IPS-11a (cell line): Measurements from ENCODE around the gene S100A5.
"Not testable (repeated sequence)": the region's sequence is repeated elsewhere in the genome, so short reads cannot be mapped to it uniquely, and the experiment has no call there.

ENCODE experiments used
- H3K4me3 ChIP-seq: one replicate; pipeline ENCODE4 v1.5.1; 2013; ENCODE audit warnings: low read depth, low read length, control low read depth

S100A5 gene

DNA sequence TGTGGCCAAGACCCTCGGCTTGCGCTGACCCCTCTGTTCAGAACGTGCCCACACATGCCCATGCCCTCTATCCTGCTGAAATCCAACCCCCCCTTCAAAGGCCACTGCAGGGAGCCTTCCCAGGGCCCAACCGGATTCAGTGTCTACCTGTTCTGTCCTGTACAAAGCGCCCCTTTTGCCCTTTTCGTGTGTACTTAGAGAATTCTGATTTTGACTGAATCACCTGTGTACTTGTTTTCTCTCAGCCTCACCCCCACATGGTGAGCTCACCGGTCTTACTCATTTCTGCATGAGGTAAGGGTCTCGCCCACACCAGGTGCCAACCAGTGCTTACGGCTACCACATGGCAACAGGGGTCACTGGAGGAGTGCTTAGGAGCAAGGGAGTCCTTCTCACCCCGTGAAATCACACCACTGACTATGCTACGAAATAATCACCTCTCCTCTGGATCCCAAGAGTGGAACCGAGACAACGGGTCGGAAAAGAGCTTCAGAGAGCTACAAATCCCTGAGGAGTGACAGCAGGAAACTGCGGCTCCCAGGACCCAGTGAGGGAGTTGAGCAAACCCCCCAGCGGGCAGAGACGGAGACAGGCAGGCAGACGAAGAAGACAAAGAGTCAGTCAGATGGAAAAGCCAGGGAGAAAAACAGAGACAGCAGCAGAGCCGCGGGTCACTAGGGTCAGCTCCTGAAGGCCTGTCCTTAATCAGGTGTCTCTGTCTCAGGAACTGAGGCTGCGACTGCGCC, 27.1 kb upstream of the S100A5 start:
- H3K4me3 ChIP-seq, result no peak overlapping the region

DNA sequence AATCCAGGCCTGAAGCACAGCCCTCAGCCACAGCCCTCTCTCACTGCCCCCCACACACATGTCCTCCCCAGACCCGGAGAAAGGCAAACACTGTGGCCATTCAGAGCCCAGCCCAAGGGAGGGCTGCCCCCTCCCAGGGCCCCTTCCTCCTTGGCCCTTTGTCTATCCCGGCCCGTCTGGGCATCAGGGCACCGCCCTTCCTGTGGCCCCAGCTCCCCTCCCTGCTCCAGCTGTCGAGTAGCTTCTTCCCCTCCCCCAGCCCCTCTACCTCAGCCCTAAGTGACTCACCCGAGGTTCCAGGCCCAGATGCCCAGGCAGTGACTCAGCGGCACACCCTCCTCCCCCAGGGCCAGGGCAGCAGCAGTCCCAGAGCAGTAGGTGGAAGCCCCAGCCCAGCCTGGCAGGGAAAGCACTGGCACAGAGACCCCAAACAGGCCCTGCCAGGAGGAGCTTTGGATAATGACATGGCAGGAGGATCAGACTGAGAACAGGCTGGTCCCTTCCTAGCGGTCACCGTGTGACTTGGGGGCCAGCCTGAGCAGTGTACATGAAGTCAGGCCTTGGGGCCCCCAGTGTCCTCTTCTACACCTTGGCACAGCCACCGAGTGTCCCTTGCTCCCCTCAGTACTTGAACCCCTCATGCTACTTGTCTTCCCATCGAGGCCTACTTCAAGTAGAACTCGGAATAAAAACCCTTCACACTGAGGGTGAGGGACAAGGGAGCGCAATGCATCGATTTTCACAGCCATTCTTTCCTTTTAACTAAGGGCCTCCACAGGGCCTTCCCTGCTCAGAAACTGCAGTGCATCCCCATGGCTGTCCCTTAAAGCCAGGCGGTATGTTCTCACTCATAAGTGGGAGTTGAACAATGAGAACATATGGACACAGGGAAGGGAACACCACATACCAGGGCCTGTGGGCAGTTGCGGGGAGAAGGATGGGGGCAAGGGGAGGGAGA, 26.0 kb upstream of the S100A5 start:
- H3K4me3 ChIP-seq, result no peak overlapping the region

- H3K4me3 ChIP-seq, result no peak within 1 kb of the TSS
Observed at GRCh38 chr1:153565529-153566374, 25.0 kb upstream of the S100A5 start, which contains the start of gene S100A2. TSS of gene S100A2 (minus strand) at chr1:153565844. CDS start at chr1:153563877, 1,967 bp downstream.

DNA sequence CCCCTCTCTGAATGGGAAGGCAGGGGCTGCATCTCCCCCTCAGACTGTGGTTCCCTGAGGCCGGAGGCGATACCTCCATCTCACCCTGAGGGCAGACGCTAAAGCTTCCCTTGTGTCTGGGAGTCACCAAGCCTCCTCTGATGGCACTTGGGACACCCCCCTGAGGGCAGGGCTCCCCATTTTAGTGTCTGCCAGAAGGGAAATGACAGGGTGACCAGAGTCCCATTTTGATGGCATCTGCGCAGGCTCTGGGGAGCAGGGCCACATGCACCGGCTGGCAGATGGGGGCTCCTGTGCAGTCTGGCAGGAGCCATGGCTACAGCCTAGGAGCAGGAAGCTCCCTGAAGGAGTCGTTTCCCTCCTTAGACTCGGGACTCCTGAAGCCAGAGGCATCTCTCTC, 23.3 kb upstream of the S100A5 start:
- H3K4me3 ChIP-seq, result no peak overlapping the region

DNA sequence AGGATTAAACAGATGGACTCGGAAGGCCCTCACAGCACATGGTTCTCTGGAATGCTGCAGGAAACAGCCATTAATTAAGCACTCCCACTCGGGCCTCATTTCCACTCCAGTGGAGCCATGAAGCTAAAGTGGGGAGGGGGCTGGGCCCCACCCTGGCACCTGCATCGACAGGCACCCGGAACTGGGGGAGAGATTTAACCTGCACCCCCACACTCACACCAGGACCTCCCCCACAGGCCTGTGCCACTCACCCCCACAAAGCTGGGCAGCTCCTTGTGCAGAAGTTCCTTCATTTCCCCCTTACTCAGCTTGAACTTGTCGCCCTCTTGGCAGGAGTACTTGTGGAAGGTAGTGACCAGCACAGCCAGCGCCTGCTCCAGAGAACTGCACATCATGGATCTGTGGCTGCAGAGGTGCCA, 22.8 kb upstream of the S100A5 start:
- H3K4me3 ChIP-seq, result no peak overlapping the region

- not testable (repeated sequence) for H3K4me3 ChIP-seq
Observed at GRCh38 chr1:153562021-153562420, 21.3 kb upstream of the S100A5 start.

DNA sequence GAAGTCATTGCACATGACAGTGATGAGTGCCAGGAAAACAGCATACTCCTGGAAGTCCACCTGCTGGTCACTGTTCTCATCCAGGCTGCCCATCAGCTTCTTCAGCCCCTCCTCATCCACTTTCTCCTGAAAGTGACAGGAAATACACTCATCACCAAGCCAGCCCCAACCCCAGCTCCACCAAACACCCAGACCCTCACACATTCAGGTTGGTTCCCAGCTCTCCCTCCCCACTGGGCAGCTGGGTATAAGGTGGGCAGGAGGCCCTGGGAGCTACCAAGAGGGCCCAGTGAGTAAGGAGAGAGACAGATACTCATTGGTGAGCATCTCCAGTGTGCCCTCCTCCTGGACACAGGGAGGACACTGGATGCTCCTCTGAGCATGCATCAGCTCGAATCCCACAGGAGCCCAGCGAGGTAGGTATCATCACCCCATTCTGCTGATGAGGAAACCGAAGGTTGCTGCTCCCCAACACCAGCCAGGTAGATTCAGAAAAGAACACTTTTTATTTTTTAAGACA, 20.8 kb upstream of the S100A5 start:
- no peak overlapping the region for H3K4me3 ChIP-seq

GRCh38 chr1:153560771-153561465, 20.2 kb upstream of the S100A5 start:
- no peak overlapping the region for H3K4me3 ChIP-seq

DNA sequence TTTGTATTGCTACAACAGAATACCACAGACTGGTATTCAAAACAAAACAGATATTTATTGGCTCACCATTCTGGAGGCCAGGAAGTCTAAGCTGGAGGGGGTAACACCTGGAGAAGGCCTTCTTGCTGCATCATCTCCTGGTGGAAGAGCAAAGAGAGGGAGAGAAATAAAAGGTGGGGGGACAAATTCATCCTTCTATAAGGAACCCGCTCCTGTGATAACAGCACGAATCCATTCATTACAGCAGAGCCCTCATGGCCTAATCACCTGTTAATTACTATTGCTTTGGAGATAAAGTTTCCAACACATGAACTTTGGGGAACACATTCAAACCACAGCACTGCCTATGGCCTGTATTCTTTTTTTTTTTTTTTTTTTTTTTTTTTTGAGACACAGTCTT, 19.5 kb upstream of the S100A5 start:
- H3K4me3 ChIP-seq, result no peak overlapping the region

DNA sequence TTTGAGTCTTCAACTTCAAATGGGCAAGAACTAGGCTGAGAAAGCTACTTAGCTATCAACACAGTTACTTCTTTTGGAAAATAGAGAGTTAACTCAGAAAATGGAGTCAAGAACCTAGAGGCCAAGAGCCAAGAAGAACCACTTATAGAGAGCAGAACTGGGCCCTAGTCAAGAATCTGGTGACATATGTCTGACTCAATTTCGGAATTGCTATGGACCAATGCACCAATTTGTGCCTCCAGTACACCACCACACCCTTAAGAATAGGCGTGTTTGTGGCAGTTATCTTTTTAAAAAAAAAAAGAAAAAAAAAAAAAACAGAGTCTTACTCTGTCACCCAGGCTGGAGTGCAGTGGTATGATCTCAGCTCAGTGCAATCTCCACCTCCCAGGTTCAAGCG, 17.1 kb upstream of the S100A5 start:
- no peak overlapping the region for H3K4me3 ChIP-seq

- no peak overlapping the region for H3K4me3 ChIP-seq
Observed at GRCh38 chr1:153556348-153556747, 15.6 kb upstream of the S100A5 start.

DNA sequence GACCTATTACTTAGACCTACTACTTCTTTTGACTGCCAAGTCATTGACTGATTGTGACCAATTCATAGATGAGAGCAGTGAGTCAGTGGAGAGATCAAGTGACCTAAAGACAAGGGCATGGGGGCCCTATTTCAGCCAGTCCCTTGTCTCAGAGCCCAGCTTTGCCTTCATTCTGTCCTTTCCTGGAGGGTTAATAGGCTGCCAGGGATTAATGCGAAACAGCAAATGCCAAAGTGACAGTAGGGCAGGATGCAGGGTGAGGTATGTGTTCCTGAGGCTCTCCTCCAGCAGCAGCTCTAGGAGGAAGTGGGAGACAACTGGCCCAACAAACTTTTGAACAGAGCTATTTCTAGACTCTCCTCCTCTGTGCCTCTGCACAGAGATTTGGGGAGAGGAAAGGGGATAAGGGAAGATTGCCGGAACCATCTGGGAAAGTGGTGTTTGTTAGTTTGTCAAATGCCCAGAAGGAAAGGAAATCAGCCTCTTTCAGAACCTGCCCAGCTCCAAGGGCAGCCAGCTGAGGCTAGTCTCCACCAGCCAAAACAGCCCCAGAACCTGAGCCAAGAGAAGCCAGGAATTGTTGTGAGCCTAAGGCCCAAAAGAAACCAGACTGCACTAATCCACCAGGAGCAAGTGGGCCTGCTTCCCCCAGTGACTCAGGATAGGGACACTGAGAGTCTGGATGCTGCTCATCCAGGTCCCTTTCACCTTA, 13.3 kb upstream of the S100A5 start:
- H3K4me3 ChIP-seq, result no peak overlapping the region

DNA sequence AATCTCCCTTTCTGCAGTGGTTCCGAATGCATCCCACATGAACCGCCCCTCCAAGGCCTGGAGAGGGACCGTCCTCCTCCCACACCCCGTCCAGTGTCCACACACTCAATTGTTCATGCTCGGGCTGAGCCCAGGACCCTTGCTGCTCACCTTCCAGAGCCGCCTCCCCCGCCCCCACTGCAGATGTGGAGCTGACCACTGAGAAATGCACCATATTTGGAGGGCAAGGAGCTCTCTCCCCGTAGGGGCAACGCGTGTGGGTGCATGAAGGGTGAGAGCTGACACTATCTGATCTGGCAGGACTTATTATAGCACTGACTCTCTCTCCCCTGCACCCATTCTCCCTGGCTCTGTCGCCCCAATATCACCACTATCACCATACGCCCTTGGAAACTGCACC, 12.4 kb upstream of the S100A5 start:
- no peak overlapping the region for H3K4me3 ChIP-seq

DNA sequence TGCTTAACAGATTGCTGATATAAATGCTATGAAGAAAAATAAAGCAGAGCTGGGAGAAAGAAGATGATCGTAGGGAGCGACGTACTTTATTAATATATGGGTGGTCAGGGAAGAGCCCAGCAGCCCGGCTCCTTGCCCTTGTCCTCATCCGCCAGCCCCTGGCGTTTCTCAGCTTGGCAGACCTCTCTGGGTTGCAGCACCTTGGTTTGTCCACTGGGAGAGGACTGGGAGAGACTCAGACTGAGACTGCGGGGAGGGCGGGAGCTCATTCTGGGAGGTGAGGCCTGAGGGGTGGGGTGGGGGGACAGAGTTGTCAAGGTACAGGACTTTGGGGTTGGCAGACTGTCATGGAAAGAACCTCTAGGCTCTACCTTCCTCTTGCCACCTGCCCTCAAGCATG, 11.6 kb upstream of the S100A5 start:
- H3K4me3 ChIP-seq, result no peak overlapping the region

DNA sequence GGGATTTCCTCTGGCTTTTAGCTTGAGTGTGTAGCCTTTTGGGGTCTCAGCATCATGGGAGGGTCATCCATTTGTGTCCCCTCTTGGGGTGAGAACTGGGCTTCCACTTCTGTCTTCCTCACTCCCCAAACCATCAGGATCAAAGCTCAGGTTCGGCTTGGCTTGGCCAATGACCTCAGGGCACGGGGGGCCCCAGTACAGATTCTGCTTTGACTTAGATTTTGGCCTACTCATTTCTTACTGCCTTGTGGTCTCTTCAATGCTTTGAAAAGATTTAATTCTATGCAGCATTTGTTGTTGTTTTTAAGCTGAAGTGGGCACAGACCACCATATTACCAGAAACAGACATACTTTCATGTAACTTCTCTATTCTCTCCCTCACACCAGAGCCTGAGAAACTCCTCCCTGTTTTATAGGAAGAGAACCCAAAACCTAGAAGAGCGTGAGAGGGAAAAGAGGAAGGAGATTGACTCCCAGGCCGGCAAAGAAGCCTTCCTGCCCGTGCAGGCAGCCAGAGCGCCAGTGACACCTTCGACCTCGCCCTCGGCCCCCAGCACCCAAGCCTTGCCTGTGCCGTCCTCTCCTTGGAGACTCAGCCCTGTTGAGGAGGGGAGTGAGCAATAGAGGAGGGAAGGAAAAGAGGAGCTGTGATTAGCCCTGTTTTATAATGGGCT, 10.2 kb upstream of the S100A5 start:
- no peak overlapping the region for H3K4me3 ChIP-seq

GRCh38 chr1:153550398-153550758, 9.6 kb upstream of the S100A5 start:
- H3K4me3 ChIP-seq, result no peak overlapping the region

- H3K4me3 ChIP-seq, result no peak overlapping the region
Observed at GRCh38 chr1:153549741-153550397, 9.1 kb upstream of the S100A5 start.
